Middle frontal gyrus (tissue), 1 donor: ENCODE measurements around the gene COL19A1.

Experiments
- DNase-seq: peaks from one replicate; pipeline ENCODE4 v3.0.0-alpha.2; 2015; ENCODE audit warnings: low spot score; ENCODE audit errors: extremely low spot score

The COL19A1 gene

GRCh38 chr6:70166088-70166958, 300.0 kb downstream of the COL19A1 start:
- DNase-seq, result peak; percentile 53

DNA sequence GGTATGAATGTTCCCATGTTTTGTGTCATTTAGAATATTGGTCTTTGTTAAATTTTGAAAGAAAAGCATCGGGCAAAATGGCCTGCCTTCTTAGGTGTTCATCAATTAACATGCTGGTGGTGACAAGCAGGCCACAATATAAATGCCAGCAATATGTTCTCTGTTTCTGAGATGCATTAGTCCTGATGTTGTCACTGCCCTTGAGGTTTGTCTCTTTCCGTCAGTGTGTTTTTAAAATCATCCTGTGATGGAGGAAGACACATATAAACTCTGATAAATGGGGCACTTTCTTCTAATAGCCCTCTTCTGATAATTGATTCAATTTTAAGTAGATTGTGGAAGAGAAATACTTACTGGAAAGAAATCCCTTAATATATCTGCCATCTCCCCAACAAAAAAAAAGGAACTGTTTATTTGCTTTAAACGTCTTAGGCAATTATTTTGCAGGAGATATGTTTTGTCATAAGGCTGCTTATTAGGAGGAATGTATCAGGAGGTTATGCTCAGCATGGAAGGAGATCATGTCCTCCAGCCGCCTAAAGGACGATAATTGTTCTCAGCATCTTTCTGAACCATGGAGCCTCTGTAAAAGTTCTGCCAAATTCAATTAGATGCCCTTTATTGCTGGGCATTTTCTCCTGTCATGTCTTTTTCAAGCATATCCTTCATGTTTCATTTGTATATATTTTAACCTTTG, 302.5 kb downstream of the COL19A1 start:
- no peak for DNase-seq

GRCh38 chr6:70171236-70171635, 304.9 kb downstream of the COL19A1 start:
- no peak for DNase-seq

DNA sequence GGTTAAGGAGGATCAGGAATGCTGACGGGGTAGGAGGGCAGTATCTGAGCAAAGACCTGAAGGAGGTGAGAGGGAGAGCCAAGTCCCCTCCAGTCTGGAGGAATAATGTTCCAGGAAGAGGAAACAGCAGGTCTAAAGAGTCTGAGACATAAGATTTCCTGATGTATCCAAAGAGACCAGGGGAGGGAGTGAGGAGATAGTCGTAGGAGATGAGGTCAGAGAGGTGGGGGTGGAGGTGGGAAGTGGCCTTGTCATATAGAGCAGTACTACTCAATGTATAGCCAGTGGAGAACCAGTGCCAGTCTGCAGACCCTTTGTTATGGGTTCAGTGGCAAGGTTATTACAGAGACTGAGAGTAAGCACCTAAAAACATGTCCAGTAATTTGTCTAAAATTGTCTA, 305.9 kb downstream of the COL19A1 start:
- DNase-seq, result no peak

- DNase-seq, result no peak
Observed at GRCh38 chr6:70175770-70176169, 309.4 kb downstream of the COL19A1 start.

DNA sequence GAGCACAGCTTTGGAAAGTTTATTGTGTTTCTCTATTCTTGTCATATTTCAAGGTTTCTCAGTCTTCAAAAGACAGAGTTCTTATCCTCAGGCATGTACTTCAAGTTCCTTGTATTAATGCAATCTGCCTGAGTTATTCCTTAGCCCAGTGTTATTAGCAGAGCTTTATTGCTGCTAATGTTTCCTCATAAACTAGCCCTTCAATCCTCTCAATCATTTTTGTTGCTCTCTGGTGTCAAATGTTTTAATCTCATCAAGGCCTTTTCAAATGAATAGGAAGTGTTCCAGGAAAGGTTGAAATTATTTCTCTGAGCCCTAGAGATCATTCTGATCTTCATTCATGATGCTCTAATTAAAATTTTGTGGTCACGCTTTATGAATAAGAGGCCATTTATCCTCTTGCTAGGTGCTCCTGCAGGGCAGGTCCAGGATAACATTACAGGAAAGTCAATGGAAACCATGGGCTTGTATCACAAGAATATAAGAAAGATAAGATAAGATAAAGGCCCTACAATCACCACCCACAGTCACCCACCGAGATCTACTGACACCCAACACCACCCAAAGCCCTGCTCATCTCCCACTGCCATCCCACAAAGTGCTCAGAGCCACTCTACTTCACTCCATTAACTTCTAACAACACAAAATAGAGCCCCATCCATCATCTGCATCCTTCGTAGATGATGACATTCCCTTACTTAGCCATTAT, 310.6 kb downstream of the COL19A1 start:
- no peak for DNase-seq

GRCh38 chr6:70180183-70180900, 314.0 kb downstream of the COL19A1 start:
- DNase-seq, result no peak

GRCh38 chr6:70180901-70181599, 314.7 kb downstream of the COL19A1 start:
- no peak for DNase-seq

GRCh38 chr6:70183538-70183937, 317.2 kb downstream of the COL19A1 start:
- no peak for DNase-seq

DNA sequence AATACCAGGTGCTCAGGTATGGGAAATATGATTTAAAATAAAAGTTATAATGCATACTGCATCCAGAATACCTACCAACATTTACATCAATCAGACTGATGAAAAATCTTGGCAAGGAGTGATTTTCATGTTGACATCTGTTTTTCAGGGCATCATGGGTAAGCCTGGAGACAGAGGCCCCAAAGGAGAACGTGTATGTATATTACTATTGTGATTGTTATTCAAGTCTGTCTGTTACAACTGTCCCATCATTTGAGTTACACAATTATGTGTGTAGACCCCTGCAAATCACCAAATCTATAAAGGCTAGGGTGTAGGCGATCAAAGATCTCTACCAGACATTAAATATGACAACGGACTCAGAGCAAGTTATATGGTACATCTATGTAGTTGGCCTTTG, 318.4 kb downstream of the COL19A1 start:
- DNase-seq, result no peak

GRCh38 chr6:70186461-70186860, 320.1 kb downstream of the COL19A1 start:
- DNase-seq, result no peak

DNA sequence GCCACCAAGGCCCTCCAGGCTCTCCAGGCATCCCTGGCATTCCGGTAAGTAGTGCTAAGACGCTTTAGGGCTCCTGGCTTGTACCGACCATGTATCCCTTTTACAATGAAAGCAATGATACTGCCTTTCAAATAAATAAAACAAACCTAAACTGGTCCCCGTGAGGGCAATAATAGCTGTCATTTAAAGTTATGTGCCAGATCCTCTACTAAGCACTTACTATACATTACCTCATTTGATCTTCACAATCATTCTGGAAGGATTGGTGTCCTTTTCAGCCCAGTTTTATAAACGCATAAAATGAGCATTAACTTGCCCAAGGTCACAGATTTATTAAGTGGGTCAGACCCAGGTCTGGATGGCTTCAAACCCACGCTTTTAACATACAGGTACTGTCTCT, 321.8 kb downstream of the COL19A1 start:
- no peak for DNase-seq

GRCh38 chr6:70194421-70194820, 328.1 kb downstream of the COL19A1 start:
- DNase-seq, result no peak

- no peak for DNase-seq
Observed at GRCh38 chr6:70196531-70196930, 330.2 kb downstream of the COL19A1 start.

DNA sequence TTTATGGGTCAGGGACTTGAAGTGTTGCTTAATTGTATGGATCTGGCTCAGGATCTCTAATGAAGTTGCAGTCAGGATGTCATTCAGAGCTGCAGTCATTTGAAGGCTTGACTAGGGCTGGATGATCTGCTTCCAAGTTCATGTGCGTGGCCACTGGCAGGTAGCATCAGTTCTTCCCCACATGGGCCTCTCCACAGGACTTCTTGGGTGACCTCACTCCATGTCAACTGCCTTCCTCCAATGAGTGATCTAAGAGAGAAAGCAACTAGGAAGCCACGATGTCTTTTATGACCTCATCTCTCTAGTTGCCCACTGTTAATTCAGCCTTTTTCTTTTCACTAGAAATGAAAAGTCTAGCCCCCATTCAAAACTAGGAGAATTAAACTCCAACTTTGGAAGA, 332.4 kb downstream of the COL19A1 start:
- no peak for DNase-seq

- DNase-seq, result no peak
Observed at GRCh38 chr6:70208235-70208790, 342.0 kb downstream of the COL19A1 start.

DNA sequence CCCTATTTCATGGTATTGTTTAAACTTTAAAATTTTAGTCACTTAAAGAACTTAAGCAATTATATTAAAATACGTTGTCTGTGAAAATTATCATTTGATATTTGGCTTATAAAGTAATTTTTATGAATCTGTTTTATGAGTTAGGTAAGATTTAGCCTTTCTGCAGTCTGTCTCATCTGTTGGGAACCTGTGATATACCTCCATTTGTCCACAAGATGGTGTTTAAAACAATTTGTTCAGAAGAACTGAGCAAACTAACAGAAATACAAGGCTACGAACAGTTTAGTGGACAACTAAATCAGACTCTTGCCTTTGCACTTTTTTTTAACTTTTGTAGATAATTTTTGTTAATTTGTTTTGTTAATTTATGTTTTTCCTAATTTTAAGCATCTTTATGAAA, 344.1 kb downstream of the COL19A1 start:
- no peak for DNase-seq

- no peak for DNase-seq
Observed at GRCh38 chr6:70215460-70216108, 349.2 kb downstream of the COL19A1 start.

DNA sequence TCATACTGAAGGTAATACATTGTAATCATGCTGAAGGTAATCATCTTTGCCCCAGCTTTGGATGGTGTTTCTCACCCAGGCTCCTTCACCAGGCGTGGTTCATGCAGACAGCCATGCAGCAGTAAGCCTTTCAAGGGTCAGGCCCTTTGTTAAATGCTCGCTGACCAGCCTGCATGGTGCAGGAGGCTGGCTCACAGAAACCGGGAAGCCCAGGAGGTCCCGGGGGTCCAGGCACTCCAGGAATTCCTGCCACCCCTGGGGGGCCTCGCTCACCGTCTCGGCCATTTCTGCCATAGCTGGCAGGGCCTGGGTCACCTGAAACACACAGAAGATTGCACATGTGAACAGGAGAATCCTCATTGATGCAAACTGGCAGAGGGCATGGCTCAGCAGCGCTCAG, 350.4 kb downstream of the COL19A1 start:
- DNase-seq, result no peak
